ENCODE measurements around the gene SWT1. TPM values are rescaled to one million over a fixed set of nuclear protein-coding genes. Genes with fewer than 3 reads are reported as not detected.
"Not testable (repeated sequence)": the region's sequence is repeated elsewhere in the genome, so short reads cannot be mapped to it uniquely, and the experiment has no call there.

Gene SWT1
- total RNA-seq, 1 donor from 2014 or later, result 13.3 TPM

- DNase-seq (ENCODE audit: low spot score), result no peak
- intact Hi-C loops (cut with DNase I), result no loop called here
- no peak for ATAC-seq
Observed at GRCh38 chr1:185312361-185313138, 155.6 kb downstream of the SWT1 start.

GRCh38 chr1:185314411-185314810, 157.4 kb downstream of the SWT1 start:
- ATAC-seq (no peak), DNase-seq (ENCODE audit: low spot score) (no peak)
- intact Hi-C loops (cut with DNase I), result no loop called here

GRCh38 chr1:185315445-185316071, 158.6 kb downstream of the SWT1 start:
- DNase-seq (ENCODE audit: low spot score) (no peak), ATAC-seq (no peak)
- intact Hi-C loops (cut with DNase I), result no loop called here

GRCh38 chr1:185316163-185317033, 159.4 kb downstream of the SWT1 start:
- intact Hi-C loops (cut with DNase I), result no loop called here
- peak; percentile 98 for DNase-seq (ENCODE audit: low spot score)
- ATAC-seq, result peak; percentile 93

- ATAC-seq, result peak; percentile 94
- peak; percentile 96 for DNase-seq (ENCODE audit: low spot score)
- intact Hi-C loops (cut with DNase I), result no loop called here
Observed at GRCh38 chr1:185317034-185317885, 160.3 kb downstream of the SWT1 start, which contains the start of gene IVNS1ABP. IVNS1ABP (minus strand) TSS chr1:185317243; CDS start chr1:185309493, 7,750 bp downstream.

GRCh38 chr1:185317886-185318310, 160.9 kb downstream of the SWT1 start:
- ATAC-seq (peak; percentile 33), DNase-seq (ENCODE audit: low spot score) (peak; percentile 60)
- intact Hi-C loops (cut with DNase I), result no loop called here

GRCh38 chr1:185318431-185319138, 161.6 kb downstream of the SWT1 start:
- no peak for ATAC-seq
- no peak for DNase-seq (ENCODE audit: low spot score)
- intact Hi-C loops (cut with DNase I), result no loop called here

GRCh38 chr1:185319139-185319475, 162.1 kb downstream of the SWT1 start:
- ATAC-seq, result no peak
- no peak for DNase-seq (ENCODE audit: low spot score)
- intact Hi-C loops (cut with DNase I), result no loop called here

GRCh38 chr1:185321104-185321503, 164.1 kb downstream of the SWT1 start:
- intact Hi-C loops (cut with DNase I); DNase-seq (ENCODE audit: low spot score); ATAC-seq: not testable (repeated sequence)

GRCh38 chr1:185321653-185322221, 164.8 kb downstream of the SWT1 start:
- intact Hi-C loops (cut with DNase I); DNase-seq (ENCODE audit: low spot score); ATAC-seq: not testable (repeated sequence)

- DNase-seq (ENCODE audit: low spot score) (no peak), ATAC-seq (no peak)
- intact Hi-C loops (cut with DNase I), result no loop called here
Observed at GRCh38 chr1:185322636-185323035, 165.7 kb downstream of the SWT1 start.

- intact Hi-C loops (cut with DNase I), result no loop called here
- ATAC-seq (no peak), DNase-seq (ENCODE audit: low spot score) (no peak)
Observed at GRCh38 chr1:185324118-185324517, 167.2 kb downstream of the SWT1 start.

- DNase-seq (ENCODE audit: low spot score) (no peak), ATAC-seq (no peak)
- intact Hi-C loops (cut with DNase I), result no loop called here
Observed at GRCh38 chr1:185325413-185325812, 168.4 kb downstream of the SWT1 start.

GRCh38 chr1:185328255-185328654, 171.3 kb downstream of the SWT1 start:
- intact Hi-C loops (cut with DNase I), result no loop called here
- DNase-seq (ENCODE audit: low spot score), result no peak
- ATAC-seq, result no peak

GRCh38 chr1:185334182-185334581, 177.2 kb downstream of the SWT1 start:
- DNase-seq (ENCODE audit: low spot score) (no peak), ATAC-seq (no peak)
- intact Hi-C loops (cut with DNase I), result no loop called here

- DNase-seq (ENCODE audit: low spot score), result no peak
- peak; percentile 56 for ATAC-seq
- intact Hi-C loops (cut with DNase I), result no loop called here
Observed at GRCh38 chr1:185337246-185337645, 180.3 kb downstream of the SWT1 start.

- DNase-seq (ENCODE audit: low spot score), result no peak
- peak; percentile 75 for ATAC-seq
- intact Hi-C loops (cut with DNase I), result no loop called here
Observed at GRCh38 chr1:185338719-185339622, 182.0 kb downstream of the SWT1 start.

Measured in sciatic nerve (tissue), 2 donors.